KBM-7 (cell line): ENCODE data around the gene ASCC1.
"Not testable (repeated sequence)": the region's sequence is repeated elsewhere in the genome, so short reads cannot be mapped to it uniquely, and the experiment has no call there.

Source experiments
- DNase-seq: peaks from one replicate; pipeline ENCODE4 v3.0.0-alpha.2; 2015
- in situ Hi-C: fragments of 300-500 bp; cut with MboI; formaldehyde crosslinking; loops from 2 replicates; pipeline ENCODE4 v1.14.3; 2020; ENCODE audit warnings: low sequenced_read_pairs, low pct_unique_long_range_greater_than_20kb, mixed read lengths

ASCC1 gene

GRCh38 chr10:72140850-72141249 lies 75.2 kb downstream of the ASCC1 start:
- no peak for DNase-seq
- in situ Hi-C loops: loop anchor here (25.0 kb wide), 1 partner anchor 196 kb away; no protein-coding TSS in a partner anchor

GRCh38 chr10:72140174-72140573 lies 75.9 kb downstream of the ASCC1 start:
- DNase-seq: no peak
- in situ Hi-C loops: loop anchor here (25.0 kb wide), 1 partner anchor 197 kb away; no protein-coding TSS in a partner anchor

- in situ Hi-C loops: loop anchor here (25.0 kb wide), 1 partner anchor 200 kb away; no protein-coding TSS in a partner anchor
- no peak for DNase-seq
Measured at GRCh38 chr10:72137583-72137982, 78.5 kb downstream of the ASCC1 start.

GRCh38 chr10:72136225-72136624 lies 79.9 kb downstream of the ASCC1 start:
- not testable (repeated sequence) for DNase-seq
- in situ Hi-C loops: loop anchor here (25.0 kb wide), 1 partner anchor 201 kb away; no protein-coding TSS in a partner anchor

- in situ Hi-C loops: loop anchor here (25.0 kb wide), 1 partner anchor 202 kb away; no protein-coding TSS in a partner anchor
- no peak for DNase-seq
Measured at GRCh38 chr10:72134785-72135767, 81.0 kb downstream of the ASCC1 start.

- no peak for DNase-seq
- in situ Hi-C loops: loop anchor here (25.0 kb wide), 1 partner anchor 204 kb away; no protein-coding TSS in a partner anchor
Measured at GRCh38 chr10:72133517-72133916, 82.6 kb downstream of the ASCC1 start.

GRCh38 chr10:72132854-72133253 lies 83.2 kb downstream of the ASCC1 start:
- in situ Hi-C loops: loop anchor here (25.0 kb wide), 1 partner anchor 204 kb away; no protein-coding TSS in a partner anchor
- DNase-seq: no peak

- DNase-seq: no peak
- in situ Hi-C loops: loop anchor here (25.0 kb wide), 1 partner anchor 210 kb away; no protein-coding TSS in a partner anchor
Measured at GRCh38 chr10:72127571-72127970, 88.5 kb downstream of the ASCC1 start.

GRCh38 chr10:72126872-72127232 lies 89.2 kb downstream of the ASCC1 start:
- in situ Hi-C loops: loop anchor here (25.0 kb wide), 1 partner anchor 210 kb away; no protein-coding TSS in a partner anchor
- no peak for DNase-seq

GRCh38 chr10:72126184-72126871 lies 89.7 kb downstream of the ASCC1 start:
- peak; percentile 40 for DNase-seq
- in situ Hi-C loops: loop anchor here (25.0 kb wide), 1 partner anchor 211 kb away; no protein-coding TSS in a partner anchor

GRCh38 chr10:72124989-72125388 lies 91.1 kb downstream of the ASCC1 start:
- in situ Hi-C loops: loop anchor here (25.0 kb wide), 1 partner anchor 212 kb away; no protein-coding TSS in a partner anchor
- DNase-seq: no peak

GRCh38 chr10:72124381-72124780 lies 91.7 kb downstream of the ASCC1 start:
- in situ Hi-C loops: no loop called here
- no peak for DNase-seq

- no peak for DNase-seq
- in situ Hi-C loops: no loop called here
Measured at GRCh38 chr10:72123616-72124015, 92.5 kb downstream of the ASCC1 start.

- DNase-seq: no peak
- in situ Hi-C loops: no loop called here
Measured at GRCh38 chr10:72122221-72122620, 93.9 kb downstream of the ASCC1 start.

- in situ Hi-C loops: no loop called here
- DNase-seq: no peak
Measured at GRCh38 chr10:72121389-72121788, 94.7 kb downstream of the ASCC1 start.

GRCh38 chr10:72116372-72116771 lies 99.7 kb downstream of the ASCC1 start:
- in situ Hi-C loops: no loop called here
- no peak for DNase-seq

- DNase-seq: no peak
- in situ Hi-C loops: no loop called here
Measured at GRCh38 chr10:72114706-72115450, 101.2 kb downstream of the ASCC1 start.

GRCh38 chr10:72110673-72111401 lies 105.2 kb downstream of the ASCC1 start:
- in situ Hi-C loops: no loop called here
- DNase-seq: no peak
